ENCODE measurements around the gene SLC22A16.

The SLC22A16 gene

GRCh38 chr6:110448846-110449540, 27.4 kb downstream of the SLC22A16 start:
- no peak for DNase-seq (ENCODE audit: low spot score)

DNA sequence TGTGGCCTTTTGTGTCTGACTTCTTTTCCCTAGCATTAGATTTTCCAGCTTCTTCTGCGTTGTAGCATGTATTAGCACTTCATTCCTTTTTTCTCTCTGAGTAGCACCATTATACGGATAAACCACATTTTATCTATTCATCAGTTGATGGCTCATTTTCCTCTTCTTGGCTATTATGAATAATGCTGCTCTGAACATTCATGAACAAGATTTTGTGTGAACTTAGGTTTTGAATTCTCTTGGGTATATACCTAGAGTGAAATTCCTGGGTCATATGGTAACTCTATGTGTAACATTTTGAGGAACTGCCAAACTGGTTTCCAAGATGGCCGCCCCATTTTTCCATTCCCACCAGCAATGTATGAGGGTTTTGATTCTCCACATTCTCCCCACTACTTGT, 28.7 kb downstream of the SLC22A16 start:
- no peak for DNase-seq (ENCODE audit: low spot score)

DNA sequence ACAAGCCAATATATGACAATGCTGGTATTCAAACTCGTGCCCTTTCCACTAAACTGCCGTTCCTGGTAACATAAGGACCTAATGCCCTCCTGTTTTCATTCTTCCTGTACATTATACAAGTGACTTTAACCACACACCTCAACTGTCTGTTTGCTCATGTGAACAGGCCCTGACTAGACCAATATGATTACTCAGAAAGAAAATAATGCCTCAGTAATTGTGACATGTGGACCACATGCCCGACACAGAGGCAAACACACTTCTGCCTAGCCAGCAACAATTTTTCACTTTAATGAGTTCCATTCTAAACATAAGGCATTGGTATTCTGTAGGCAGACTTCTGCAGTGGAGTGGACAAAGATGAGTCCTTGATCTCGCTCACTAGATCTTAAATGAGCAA, 30.0 kb downstream of the SLC22A16 start:
- peak; percentile 1 for DNase-seq (ENCODE audit: low spot score)

DNA sequence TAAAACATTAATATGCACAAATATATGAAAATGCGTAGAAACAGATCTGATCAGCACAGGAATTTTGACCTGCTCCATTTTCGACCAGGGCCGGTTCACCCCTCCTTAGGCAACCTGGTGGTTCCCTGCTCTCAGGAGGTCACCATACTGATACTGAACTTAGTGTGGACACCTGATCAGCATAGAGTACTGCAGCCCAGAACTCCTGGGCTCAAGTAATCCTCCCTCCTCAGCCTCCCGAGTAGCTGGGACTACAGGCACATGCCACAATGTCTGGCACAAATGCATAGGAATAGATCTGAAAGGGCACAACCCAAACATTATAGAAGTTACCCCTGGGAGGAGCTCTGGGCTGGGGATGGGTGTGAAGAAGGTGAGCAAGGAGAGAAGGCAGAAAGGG, 36.4 kb downstream of the SLC22A16 start:
- no peak for DNase-seq (ENCODE audit: low spot score)

DNA sequence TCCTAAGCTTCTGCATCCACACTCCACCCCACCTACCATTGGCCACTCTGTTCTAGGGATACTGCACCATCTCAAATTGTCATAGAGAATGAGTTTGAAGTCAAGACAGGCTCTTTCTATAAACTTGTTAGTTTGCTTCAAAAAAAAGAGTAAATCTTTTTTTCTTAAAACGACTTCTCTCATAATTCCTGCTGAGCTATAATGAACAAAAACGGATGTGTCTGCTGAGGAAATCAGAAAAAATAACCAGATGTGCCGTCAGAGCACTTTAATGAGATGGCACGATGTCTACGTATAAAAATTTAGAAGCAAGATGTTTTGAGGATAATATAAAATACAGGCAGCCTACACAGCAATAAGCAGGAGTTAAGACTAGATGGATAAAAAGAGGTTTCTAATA, 37.1 kb downstream of the SLC22A16 start:
- no peak for DNase-seq (ENCODE audit: low spot score)

DNA sequence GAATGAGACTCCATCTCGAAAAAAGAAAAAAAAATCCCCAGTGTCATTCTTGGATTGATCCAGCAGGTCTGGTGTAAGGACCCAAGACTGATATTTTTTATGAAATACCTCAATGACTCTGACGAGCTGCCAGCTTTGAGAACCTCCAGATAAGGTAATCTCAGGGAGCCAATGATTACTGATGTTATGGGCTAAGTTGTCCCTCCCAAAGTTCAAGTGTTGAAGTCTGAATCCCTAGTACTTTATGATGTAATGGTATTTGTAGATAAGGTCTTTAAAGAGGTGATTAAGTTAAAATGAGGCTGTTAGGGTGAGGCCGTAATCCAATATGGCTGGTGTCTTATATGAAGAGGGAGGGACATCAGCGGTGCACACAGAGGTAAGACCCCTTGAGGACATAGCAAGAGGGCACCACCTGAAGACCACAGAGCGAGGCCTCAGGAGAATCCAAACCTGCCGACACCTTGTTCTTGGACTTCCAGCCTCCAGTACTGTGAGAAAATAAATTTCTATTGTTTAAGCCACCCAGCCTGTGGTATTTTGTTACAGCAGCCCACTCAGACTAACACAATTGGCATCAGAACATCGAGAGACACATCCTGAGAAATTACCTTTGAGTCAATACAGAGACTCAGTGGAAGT, 41.3 kb downstream of the SLC22A16 start:
- no peak for DNase-seq (ENCODE audit: low spot score)

GRCh38 chr6:110432285-110432900, 44.0 kb downstream of the SLC22A16 start:
- DNase-seq (ENCODE audit: low spot score) = no peak

- DNase-seq (ENCODE audit: low spot score) = no peak
Observed at GRCh38 chr6:110430741-110431140, 45.7 kb downstream of the SLC22A16 start.

DNA sequence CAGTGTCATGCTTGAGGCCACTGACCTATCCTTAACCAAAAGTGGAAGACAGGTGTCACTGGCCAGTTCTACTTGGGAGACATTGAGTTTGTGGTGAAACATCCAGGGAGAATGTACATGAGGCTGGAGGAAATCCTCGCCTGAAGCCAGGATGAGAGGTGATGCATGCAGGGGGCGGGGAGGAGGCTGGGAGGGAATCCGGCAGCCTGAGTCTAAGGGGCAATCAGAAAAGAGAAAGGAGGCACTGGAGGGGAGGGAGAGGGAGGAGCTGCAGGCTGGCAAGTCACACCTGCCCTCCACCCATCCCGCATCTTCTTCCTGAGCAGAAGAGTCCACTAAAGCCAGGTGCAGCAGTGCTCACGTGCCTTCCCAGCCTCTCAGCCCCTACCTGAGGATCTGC, 46.2 kb downstream of the SLC22A16 start:
- peak; percentile 9 for DNase-seq (ENCODE audit: low spot score)

GRCh38 chr6:110428153-110428552, 48.3 kb downstream of the SLC22A16 start:
- DNase-seq (ENCODE audit: low spot score) = no peak

DNA sequence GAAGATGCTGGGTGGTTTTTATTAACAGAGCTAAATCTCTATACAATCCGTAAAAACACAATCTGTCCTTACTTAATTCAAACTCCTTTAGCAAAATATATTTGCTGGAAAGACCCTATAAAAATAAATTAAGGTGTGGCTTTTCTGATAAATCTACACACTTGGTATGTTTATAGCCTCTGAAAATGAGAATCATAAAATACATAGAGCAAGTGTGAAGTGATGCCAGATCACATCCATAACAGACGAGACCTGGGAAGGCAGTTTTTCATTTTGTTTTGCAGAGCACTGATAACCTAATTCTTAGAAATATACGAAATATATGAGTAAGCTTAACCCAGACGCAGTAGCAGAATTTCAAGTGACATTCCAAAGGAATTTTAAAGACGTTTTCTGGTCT, 50.6 kb downstream of the SLC22A16 start:
- no peak for DNase-seq (ENCODE audit: low spot score)

- DNase-seq (ENCODE audit: low spot score) = no peak
Observed at GRCh38 chr6:110422444-110422822, 54.0 kb downstream of the SLC22A16 start.

DNA sequence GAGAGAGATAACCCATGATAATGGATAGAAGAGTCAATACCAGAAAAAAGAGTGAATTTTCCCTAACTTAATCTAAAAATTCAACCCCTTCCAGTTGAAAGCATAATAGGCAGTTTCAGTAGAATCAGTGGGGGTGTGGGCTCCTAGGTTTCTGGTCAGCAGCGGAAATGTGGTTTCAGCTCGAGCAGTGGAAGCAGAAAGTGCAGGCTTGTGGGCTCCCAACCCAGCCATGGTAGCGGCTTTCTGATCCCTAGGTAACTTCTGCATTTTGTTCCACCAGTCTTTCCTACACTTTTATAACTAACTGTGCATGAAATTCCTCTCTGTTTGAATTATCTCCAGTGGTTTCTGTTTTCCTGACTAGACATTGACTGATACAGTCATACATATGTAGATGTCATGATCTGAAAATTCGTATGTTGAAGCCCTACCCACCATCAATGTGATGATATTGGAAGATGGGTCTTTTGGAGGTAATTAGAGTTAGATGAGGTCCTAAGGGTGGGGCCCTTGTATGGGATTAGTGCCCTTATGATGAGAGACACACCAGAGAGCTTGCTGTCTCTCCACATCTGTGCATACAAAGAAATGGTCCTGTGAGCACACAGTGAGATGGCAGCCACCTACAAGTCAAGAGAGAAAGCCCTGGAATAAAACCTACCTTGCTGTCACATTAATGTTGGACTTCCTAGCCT, 54.5 kb downstream of the SLC22A16 start:
- no peak for DNase-seq (ENCODE audit: low spot score)

GRCh38 chr6:110419028-110419739, 57.2 kb downstream of the SLC22A16 start:
- no peak for DNase-seq (ENCODE audit: low spot score)

DNA sequence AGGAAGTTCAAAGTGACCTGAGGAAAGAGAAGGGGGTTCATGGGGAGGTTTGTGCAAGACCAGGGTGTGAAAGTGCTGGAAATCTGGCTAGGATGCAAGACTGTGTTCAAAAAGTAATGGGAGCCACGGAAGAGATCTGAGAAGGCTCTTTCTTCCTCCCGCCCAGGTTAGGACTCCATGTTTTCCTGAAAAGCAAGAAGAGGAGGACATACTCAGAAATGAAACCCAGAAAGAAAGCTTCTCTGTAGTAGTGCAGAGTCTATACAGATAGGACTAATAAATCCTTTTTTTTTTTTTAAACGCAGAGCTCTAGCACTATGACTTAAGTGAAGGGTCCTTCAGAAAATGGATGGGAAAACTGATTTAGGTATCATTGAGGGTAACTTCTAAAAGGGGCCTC, 57.8 kb downstream of the SLC22A16 start:
- no peak for DNase-seq (ENCODE audit: low spot score)

- DNase-seq (ENCODE audit: low spot score) = peak; percentile 78
Observed at GRCh38 chr6:110415086-110415916, 61.1 kb downstream of the SLC22A16 start, which contains the start of gene DDO. Gene DDO (minus strand): TSS chr6:110415575. CDS start chr6:110413462, 2,113 bp downstream.

DNA sequence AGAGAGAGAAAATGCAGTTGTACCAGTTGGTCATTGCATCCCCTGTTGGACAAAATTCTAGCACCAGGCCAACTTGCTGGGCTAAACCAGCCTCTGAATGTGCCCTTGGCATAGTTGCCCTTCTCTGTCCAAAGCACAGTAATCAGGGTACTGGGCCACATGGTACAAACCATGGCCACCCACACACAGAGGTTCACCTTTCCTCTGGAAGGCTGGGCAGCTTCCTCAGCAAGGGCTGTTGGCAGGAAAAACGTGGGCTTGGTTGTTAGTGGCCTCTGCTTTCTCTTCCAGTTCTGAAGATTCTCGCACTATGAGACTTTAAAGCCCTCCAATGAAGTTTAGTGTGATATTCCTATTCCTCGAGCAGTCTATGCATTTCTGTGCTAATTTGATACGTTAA, 61.7 kb downstream of the SLC22A16 start:
- no peak for DNase-seq (ENCODE audit: low spot score)

- DNase-seq (ENCODE audit: low spot score) = no peak
Observed at GRCh38 chr6:110412360-110412759, 64.1 kb downstream of the SLC22A16 start.

DNA sequence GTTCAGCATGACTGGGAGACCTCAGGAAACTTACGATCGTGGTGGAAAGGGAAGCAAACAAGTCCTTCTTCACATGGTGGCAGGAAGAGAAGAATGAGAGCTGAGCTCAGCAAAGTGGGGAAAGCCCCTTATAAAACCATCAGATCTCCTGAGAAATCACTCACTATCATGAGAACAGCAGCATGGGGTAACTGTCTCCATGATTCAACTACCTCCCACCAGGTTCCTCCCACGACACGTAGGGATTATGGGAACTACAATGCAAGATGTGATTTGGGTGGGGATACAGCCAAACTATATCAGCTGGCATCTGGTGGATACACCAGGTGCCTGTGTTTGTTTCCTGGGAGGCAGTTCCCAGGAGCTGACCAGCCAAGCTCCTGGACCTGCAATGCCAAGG, 65.9 kb downstream of the SLC22A16 start:
- no peak for DNase-seq (ENCODE audit: low spot score)

DNA sequence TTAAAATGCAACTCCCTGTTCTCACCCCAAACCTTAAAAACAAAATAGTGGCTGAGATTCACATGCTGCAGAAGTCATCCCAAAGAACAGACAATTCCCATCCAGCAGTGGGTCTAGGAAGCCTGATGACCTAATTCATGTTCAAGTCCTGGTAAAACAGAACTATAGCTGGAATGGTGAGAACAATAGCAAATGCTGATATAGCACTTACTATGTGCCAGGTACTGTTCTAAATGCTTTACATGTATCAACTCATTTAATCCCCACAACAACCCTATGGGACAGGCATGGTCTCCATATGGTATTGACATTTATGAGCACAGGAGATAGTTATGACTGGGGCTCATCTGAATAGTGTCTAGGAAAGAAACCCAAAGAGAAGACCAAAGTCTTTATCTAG, 66.6 kb downstream of the SLC22A16 start:
- DNase-seq (ENCODE audit: low spot score) = no peak

DNA sequence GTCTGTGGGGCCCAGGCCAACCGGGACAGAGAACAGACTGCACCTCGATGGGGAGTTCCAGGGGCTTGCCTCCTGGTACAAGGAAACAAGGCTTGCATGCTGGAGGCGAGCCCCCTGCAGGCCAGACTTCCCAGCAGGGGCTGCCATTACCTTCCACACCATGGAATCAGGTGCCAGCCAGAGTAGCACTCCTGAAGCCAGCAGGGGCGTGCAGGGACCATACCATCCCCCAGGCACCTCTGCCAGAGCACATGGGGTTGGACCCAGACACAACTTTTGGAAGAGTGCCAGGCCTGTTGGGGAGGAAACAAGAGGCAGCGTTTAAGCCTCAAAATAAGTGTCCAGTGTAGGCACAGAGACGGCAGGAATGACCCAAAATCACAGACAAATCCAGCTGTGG, 67.5 kb downstream of the SLC22A16 start:
- no peak for DNase-seq (ENCODE audit: low spot score)

All from kidney tubule cell (primary cell).